Spinal cord (tissue), 10 donors: ENCODE data around the gene SELENBP1. TPM values are rescaled to one million over a fixed set of nuclear protein-coding genes. Genes with fewer than 3 reads are reported as not detected.

ENCODE experiments used
- DNase-seq, 6 donors: peaks; one replicate each; pipeline versions ENCODE4 v3.0.0 to v3.0.0-alpha.2; 2013 to 2015; ENCODE audit warnings: low spot score in 6 of 6, low read depth in 4 of 6
- H3K27ac ChIP-seq: one replicate; pipeline ENCODE4 v1.5.1; 2013; ENCODE audit warnings: low read depth, low read length, control low read depth
- H3K27me3 ChIP-seq: one replicate; pipeline ENCODE4 v1.6.1; 2013; ENCODE audit warnings: low read length; ENCODE audit not compliant: control insufficient read depth, insufficient read depth
- H3K36me3 ChIP-seq: one replicate; pipeline ENCODE4 v1.6.1; 2013; ENCODE audit warnings: low read length; ENCODE audit not compliant: control insufficient read depth, insufficient read depth
- H3K4me1 ChIP-seq: one replicate; pipeline ENCODE4 v1.6.1; 2013; ENCODE audit warnings: low read length; ENCODE audit not compliant: control insufficient read depth, insufficient read depth
- H3K4me3 ChIP-seq: one replicate; pipeline ENCODE4 v1.5.1; 2013; ENCODE audit warnings: low read depth, low read length, control low read depth
- H3K9me3 ChIP-seq: one replicate; pipeline ENCODE4 v1.6.1; 2013; ENCODE audit warnings: low read length; ENCODE audit not compliant: control insufficient read depth, insufficient read depth
- WGBS: methylation state at CpG from one replicate; pipeline ENCODE4 v1.1.5; 2013; ENCODE audit warnings: missing lambda C conversion rate; ENCODE audit not compliant: insufficient coverage; 5-methylcytosine and 5-hydroxymethylcytosine counted together
- polyA plus RNA-seq, 2 donors: library from polyadenylated mRNA; unstranded; fragments of 120-200 nt; gene quantifications; one replicate each; pipeline ENCODE4 v1.2.1, GENCODE V29; 2013; ENCODE audit not compliant: insufficient read length in 2 of 2
- total RNA-seq, 2 donors: library from RNA; depleted of rRNA in 1 of 2; stranded (reverse); fragments of 120-200 nt in 1 of 2; fragments of >200 nt in 1 of 2; gene quantifications; one replicate each; pipeline versions ENCODE4 v1.2.3 to v1.2.4, GENCODE V29; 2013 to 2014
- donor health status: healthy.

Gene SELENBP1
- total and polyA plus RNA-seq, 4 donors = 13.6 to 147 (median 38.3) TPM

- H3K36me3 ChIP-seq = no peaks in the 10 kb centered on the region
- WGBS = 86% methylated on average over 1 of the region's 2 CpGs
- no peaks in the 10 kb centered on the region for H3K4me1 ChIP-seq
- H3K27me3 ChIP-seq = no peaks in the 10 kb centered on the region
- no peak for DNase-seq
- H3K4me3 ChIP-seq = no peak overlapping the region
- no peaks in the 10 kb centered on the region for H3K9me3 ChIP-seq
- no peak overlapping the region for H3K27ac ChIP-seq
Observed at GRCh38 chr1:151386002-151386401, 13.5 kb upstream of the SELENBP1 start.

GRCh38 chr1:151384584-151384983, 12.1 kb upstream of the SELENBP1 start:
- Histone ChIP-seq H3K9me3 (no peaks in the 10 kb centered on the region), H3K4me1 (no peaks in the 10 kb centered on the region), H3K27ac (no peak overlapping the region), H3K36me3 (no peaks in the 10 kb centered on the region), H3K4me3 (no peak overlapping the region), H3K27me3 (no peaks in the 10 kb centered on the region)
- no peak for DNase-seq
- 100% methylated on average over 1 of the region's 3 CpGs for WGBS

- DNase-seq = no peak
- 88% methylated on average over 1 of the region's 3 CpGs for WGBS
- H3K9me3 ChIP-seq = no peaks in the 10 kb centered on the region
- no peaks in the 10 kb centered on the region for H3K36me3 ChIP-seq
- H3K4me3 ChIP-seq = no peak overlapping the region
- peaks cover 20% of the 10 kb centered on the region for H3K4me1 ChIP-seq
- no peaks in the 10 kb centered on the region for H3K27me3 ChIP-seq
- no peak overlapping the region for H3K27ac ChIP-seq
Observed at GRCh38 chr1:151377150-151377884, 4.8 kb upstream of the SELENBP1 start.

- no peaks in the 10 kb centered on the region for H3K9me3 ChIP-seq
- H3K27me3 ChIP-seq = no peaks in the 10 kb centered on the region
- DNase-seq = no peak
- H3K4me1 ChIP-seq = peaks cover 47% of the 10 kb centered on the region
- H3K27ac ChIP-seq = no peak overlapping the region
- 99% methylated on average over 14 of the region's 14 CpGs for WGBS
- no peak overlapping the region for H3K4me3 ChIP-seq
- H3K36me3 ChIP-seq = peaks cover 11% of the 10 kb centered on the region
Observed at GRCh38 chr1:151373196-151373595, 691 bp upstream of the SELENBP1 start.

GRCh38 chr1:151371370-151372057, 991 bp downstream of the SELENBP1 start:
- H3K27ac ChIP-seq = peak overlapping the region; percentile 79
- DNase-seq = peak in 5 of 6 donors; percentile 49 to 89 (median 56)
- H3K36me3 ChIP-seq = peaks cover 11% of the 10 kb centered on the region
- peak overlapping the region; percentile 35 for H3K4me3 ChIP-seq
- no peaks in the 10 kb centered on the region for H3K27me3 ChIP-seq
- H3K4me1 ChIP-seq = peaks cover 47% of the 10 kb centered on the region
- H3K9me3 ChIP-seq = no peaks in the 10 kb centered on the region
- 33% methylated on average over 4 of the region's 9 CpGs for WGBS

GRCh38 chr1:151370211-151370911, 2.1 kb downstream of the SELENBP1 start:
- peaks cover 47% of the 10 kb centered on the region for H3K4me1 ChIP-seq
- H3K36me3 ChIP-seq = peaks cover 14% of the 10 kb centered on the region
- H3K27ac ChIP-seq = no peak overlapping the region
- H3K9me3 ChIP-seq = no peaks in the 10 kb centered on the region
- WGBS = 84% methylated on average over 3 of the region's 6 CpGs
- H3K27me3 ChIP-seq = no peaks in the 10 kb centered on the region
- H3K4me3 ChIP-seq = no peak overlapping the region
- DNase-seq = no peak

- no peak for DNase-seq
- Histone ChIP-seq H3K9me3 (no peaks in the 10 kb centered on the region), H3K4me3 (no peak overlapping the region), H3K27me3 (no peaks in the 10 kb centered on the region), H3K36me3 (peaks cover 15% of the 10 kb centered on the region), H3K27ac (no peak overlapping the region), H3K4me1 (peaks cover 47% of the 10 kb centered on the region)
- WGBS = 85% methylated on average over 12 of the region's 15 CpGs
Observed at GRCh38 chr1:151369621-151370048, 2.9 kb downstream of the SELENBP1 start.

- H3K4me1 ChIP-seq = peaks cover 47% of the 10 kb centered on the region
- H3K27ac ChIP-seq = no peak overlapping the region
- peaks cover 15% of the 10 kb centered on the region for H3K36me3 ChIP-seq
- no peak overlapping the region for H3K4me3 ChIP-seq
- 90% methylated on average over 7 of the region's 7 CpGs for WGBS
- H3K9me3 ChIP-seq = no peaks in the 10 kb centered on the region
- no peaks in the 10 kb centered on the region for H3K27me3 ChIP-seq
- no peak for DNase-seq
Observed at GRCh38 chr1:151369302-151369610, 3.2 kb downstream of the SELENBP1 start.

GRCh38 chr1:151368393-151369301, 3.9 kb downstream of the SELENBP1 start:
- H3K27me3 ChIP-seq = no peaks in the 10 kb centered on the region
- 93% methylated on average over 18 of the region's 20 CpGs for WGBS
- H3K36me3 ChIP-seq = peaks cover 15% of the 10 kb centered on the region
- H3K4me3 ChIP-seq = no peak overlapping the region
- no peak overlapping the region for H3K27ac ChIP-seq
- H3K4me1 ChIP-seq = peaks cover 40% of the 10 kb centered on the region
- no peak for DNase-seq
- H3K9me3 ChIP-seq = no peaks in the 10 kb centered on the region
